HepG2 (cell line): Measurements from ENCODE around the gene ZNFX1. TPM values are rescaled to one million over a fixed set of nuclear protein-coding genes. Genes with fewer than 3 reads are reported as not detected.

Experiments used
- DR1 ChIP-seq: sonication (generic); formaldehyde crosslinking; IDR thresholded peaks from 2 replicates; pipeline ENCODE4 v1.8.0; 2021; ENCODE audit warnings: mild to moderate bottlenecking, missing genetic modification reagents, inconsistent platforms
- KDM6A ChIP-seq: IDR thresholded peaks from 2 replicates; pipeline ENCODE4 v1.6.1; 2016; ENCODE audit warnings: low read depth
- KLF6 ChIP-seq: IDR thresholded peaks from 2 replicates; pipeline ENCODE4 v1.8.0; 2016; ENCODE audit warnings: missing biosample characterization, missing genetic modification reagents
- NFE2L2 ChIP-seq: fragments of 150-350 bp; IDR thresholded peaks from 2 replicates; pipeline ENCODE4 v1.6.1; 2014; ENCODE audit warnings: low read length
- PCBP2 ChIP-seq: fragments of 200-400 bp; formaldehyde crosslinking; optimal IDR thresholded peaks from 2 replicates; pipeline ENCODE3; 2018; ENCODE audit warnings: low read length, low read depth; ENCODE audit not compliant: poor library complexity, severe bottlenecking
- RXRB ChIP-seq: IDR thresholded peaks from 2 replicates; pipeline ENCODE4 v1.6.1; 2016; ENCODE audit warnings: borderline replicate concordance, missing genetic modification reagents, missing compliant biosample characterization
- SIN3B ChIP-seq: fragments of 150-350 bp; IDR thresholded peaks from 2 replicates; pipeline ENCODE4 v1.6.1; 2014; ENCODE audit warnings: low read length
- TCF7 ChIP-seq: sonication (generic); IDR thresholded peaks from 2 replicates; pipeline ENCODE4 v1.6.1; 2016; ENCODE audit warnings: antibody characterized with exemption, low read depth
- TOE1 ChIP-seq: sonication (generic); formaldehyde crosslinking; IDR thresholded peaks from 2 replicates; pipeline ENCODE4 v1.4.0; 2020; ENCODE audit warnings: mild to moderate bottlenecking, missing genetic modification reagents
- ZNF230 ChIP-seq: sonication (generic); formaldehyde crosslinking; IDR thresholded peaks from 2 replicates; pipeline ENCODE4 v1.4.0; 2020; ENCODE audit warnings: mild to moderate bottlenecking, missing genetic modification reagents
- ZNF432 ChIP-seq: sonication (generic); formaldehyde crosslinking; IDR thresholded peaks from 2 replicates; pipeline ENCODE4 v1.5.0; 2020; ENCODE audit warnings: missing genetic modification reagents, mild to moderate bottlenecking, borderline replicate concordance
- ZNF44 ChIP-seq: sonication (generic); formaldehyde crosslinking; IDR thresholded peaks from 2 replicates; pipeline ENCODE4 v1.5.1; 2020; ENCODE audit warnings: mild to moderate bottlenecking, missing genetic modification reagents
- ZNF761 ChIP-seq: sonication (generic); formaldehyde crosslinking; conservative IDR thresholded peaks from 2 replicates; pipeline ENCODE4 v1.4.0; 2020; ENCODE audit warnings: mild to moderate bottlenecking, missing genetic modification reagents
- ZSCAN21 ChIP-seq: sonication (generic); formaldehyde crosslinking; IDR thresholded peaks from 2 replicates; pipeline ENCODE4 v1.8.0; 2022; ENCODE audit warnings: mild to moderate bottlenecking, missing genetic modification reagents, moderate library complexity, borderline replicate concordance
- polyA plus RNA-seq, 8 experiments: library from polyadenylated mRNA; depleted of rRNA in 3 of 8; stranded (reverse) in 7 of 8; unstranded in 1 of 8; fragments of >200 nt; fragmentation: Illumina TruSeq in 4 of 8; extraction: Trizol in 4 of 8; gene quantifications; 2 replicates each; pipeline versions ENCODE4 v1.2.1 to v1.2.3, GENCODE V29; 2011 to 2016; ENCODE audit warnings: low read depth in 4 of 8, missing spikeins in 1 of 8, mixed read lengths in 1 of 8; ENCODE audit not compliant: insufficient read depth in 1 of 8
- total RNA-seq, 5 experiments: library from RNA; depleted of rRNA; stranded (reverse); fragments of >200 nt; fragmentation: Illumina TruSeq; extraction: Trizol; gene quantifications; 2 replicates each; pipeline ENCODE4 v1.2.3, GENCODE V29; 2016; ENCODE audit warnings: low read depth in 1 of 5
- TF ChIP-seq, protein P1 (sequence below), 2 experiments: sonication (generic) in 1 of 2; formaldehyde crosslinking in 1 of 2; IDR thresholded peaks; 2 replicates each; pipeline versions ENCODE4 v1.6.1 to v1.9.0; 2014 to 2022; ENCODE audit warnings: antibody characterized with exemption in 1 of 2, borderline replicate concordance in 1 of 2, inconsistent platforms in 1 of 2, low read depth in 1 of 2, missing genetic modification reagents in 1 of 2
- TF ChIP-seq, protein P2 (sequence below): sonication (generic); formaldehyde crosslinking; IDR thresholded peaks from 2 replicates; pipeline ENCODE4 v1.4.0; 2020; ENCODE audit warnings: missing genetic modification reagents
- TF ChIP-seq, protein P3 (sequence below): sonication (generic); formaldehyde crosslinking; conservative IDR thresholded peaks from 2 replicates; pipeline ENCODE4 v1.4.0; 2020; ENCODE audit warnings: missing genetic modification reagents
- TF ChIP-seq, protein P4 (sequence below): sonication (generic); formaldehyde crosslinking; IDR thresholded peaks from 2 replicates; pipeline ENCODE4; 2020; ENCODE audit warnings: missing genetic modification reagents, mild to moderate bottlenecking, borderline replicate concordance

ZNFX1 gene
- total and polyA plus RNA-seq, 2 of the 13 experiments (the other 11 are each of a cell fraction or from before 2014, with no cell fraction given) = 2.9 to 11.1 TPM

DNA sequence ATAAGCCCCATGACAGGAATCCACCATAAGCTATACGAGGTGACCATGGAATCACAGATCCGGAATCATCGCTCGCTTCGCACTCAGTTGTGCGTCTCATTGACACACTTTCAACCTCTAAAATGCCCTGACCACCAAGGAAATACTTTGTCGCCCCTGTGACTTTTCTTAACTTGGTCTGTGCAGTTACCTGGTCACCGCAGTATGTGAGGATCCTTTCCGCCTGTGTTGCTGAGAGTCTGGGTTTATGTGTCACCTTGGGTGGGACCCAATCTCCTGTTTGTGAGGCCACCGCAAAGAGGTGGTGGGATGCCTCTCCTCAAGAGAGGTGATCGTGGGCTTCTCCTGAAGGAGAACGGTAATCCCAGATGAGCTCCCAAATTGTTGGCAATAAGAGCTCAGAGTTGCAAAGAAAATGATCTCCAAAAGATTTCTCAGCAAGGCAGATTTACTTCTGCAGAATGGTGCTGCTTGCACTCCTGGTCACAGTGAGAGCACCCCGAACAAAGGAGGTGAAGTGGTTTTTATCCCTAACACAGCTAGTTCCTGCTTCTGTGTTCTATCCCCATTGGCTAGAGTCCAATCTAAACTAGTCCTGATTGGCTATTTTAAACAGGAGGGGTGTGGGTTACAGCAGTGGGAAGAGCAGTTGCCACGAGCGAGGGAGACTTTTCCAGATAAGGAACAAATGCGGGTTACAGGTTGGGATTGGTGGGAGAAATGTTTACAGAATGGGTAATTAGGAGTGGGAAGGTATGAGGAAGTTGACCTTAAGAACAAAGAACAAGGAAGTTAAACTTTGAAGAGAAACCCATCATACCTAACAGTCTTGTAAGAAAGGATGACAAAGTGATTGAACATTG lies 9.1 kb upstream of the ZNFX1 start (continued):
- TF ChIP-seq, protein P1, sequence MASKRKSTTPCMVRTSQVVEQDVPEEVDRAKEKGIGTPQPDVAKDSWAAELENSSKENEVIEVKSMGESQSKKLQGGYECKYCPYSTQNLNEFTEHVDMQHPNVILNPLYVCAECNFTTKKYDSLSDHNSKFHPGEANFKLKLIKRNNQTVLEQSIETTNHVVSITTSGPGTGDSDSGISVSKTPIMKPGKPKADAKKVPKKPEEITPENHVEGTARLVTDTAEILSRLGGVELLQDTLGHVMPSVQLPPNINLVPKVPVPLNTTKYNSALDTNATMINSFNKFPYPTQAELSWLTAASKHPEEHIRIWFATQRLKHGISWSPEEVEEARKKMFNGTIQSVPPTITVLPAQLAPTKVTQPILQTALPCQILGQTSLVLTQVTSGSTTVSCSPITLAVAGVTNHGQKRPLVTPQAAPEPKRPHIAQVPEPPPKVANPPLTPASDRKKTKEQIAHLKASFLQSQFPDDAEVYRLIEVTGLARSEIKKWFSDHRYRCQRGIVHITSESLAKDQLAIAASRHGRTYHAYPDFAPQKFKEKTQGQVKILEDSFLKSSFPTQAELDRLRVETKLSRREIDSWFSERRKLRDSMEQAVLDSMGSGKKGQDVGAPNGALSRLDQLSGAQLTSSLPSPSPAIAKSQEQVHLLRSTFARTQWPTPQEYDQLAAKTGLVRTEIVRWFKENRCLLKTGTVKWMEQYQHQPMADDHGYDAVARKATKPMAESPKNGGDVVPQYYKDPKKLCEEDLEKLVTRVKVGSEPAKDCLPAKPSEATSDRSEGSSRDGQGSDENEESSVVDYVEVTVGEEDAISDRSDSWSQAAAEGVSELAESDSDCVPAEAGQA (IDR thresholded peaks at IDR 0.05; ENCODE audit: low read depth) = no peak
- TF ChIP-seq, protein P1 (CRISPR knock-in tag; IDR thresholded peaks at IDR 0.05; ENCODE audit: borderline replicate concordance) = no peak
- no peak for TF ChIP-seq ZSCAN21
- no peak; the same call in 1 of the 2 replicates for TF ChIP-seq SIN3B
- TF ChIP-seq, protein P2, sequence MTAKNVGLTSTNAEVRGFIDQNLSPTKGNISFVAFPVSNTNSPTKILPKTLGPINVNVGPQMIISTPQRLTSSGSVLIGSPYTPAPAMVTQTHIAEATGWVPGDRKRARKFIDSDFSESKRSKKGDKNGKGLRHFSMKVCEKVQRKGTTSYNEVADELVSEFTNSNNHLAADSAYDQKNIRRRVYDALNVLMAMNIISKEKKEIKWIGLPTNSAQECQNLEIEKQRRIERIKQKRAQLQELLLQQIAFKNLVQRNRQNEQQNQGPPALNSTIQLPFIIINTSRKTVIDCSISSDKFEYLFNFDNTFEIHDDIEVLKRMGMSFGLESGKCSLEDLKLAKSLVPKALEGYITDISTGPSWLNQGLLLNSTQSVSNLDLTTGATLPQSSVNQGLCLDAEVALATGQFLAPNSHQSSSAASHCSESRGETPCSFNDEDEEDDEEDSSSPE (CRISPR knock-in tag) = no peak
- TF ChIP-seq ZNF761 (CRISPR knock-in tag) = 0 out of 2 replicates have a peak, but pooled peaks have one; percentile 31
- 0 out of 2 replicates have a peak, but pooled peaks have one; percentile 20 for TF ChIP-seq ZNF432 (CRISPR knock-in tag)
- TF ChIP-seq PCBP2 = no peak
- TF ChIP-seq RXRB (CRISPR knock-in tag) = 0 out of 2 replicates have a peak, but pooled peaks have one; percentile 8
- no peak for TF ChIP-seq ZNF44 (CRISPR knock-in tag)
- TF ChIP-seq ZNF230 = no peak
- no peak for TF ChIP-seq KLF6 (CRISPR knock-in tag)
- TF ChIP-seq DR1 (CRISPR knock-in tag) = no peak
- TF ChIP-seq TCF7 = no peak
- TF ChIP-seq TOE1 (CRISPR knock-in tag) = no peak
- no peak for TF ChIP-seq NFE2L2
- TF ChIP-seq KDM6A (CRISPR knock-in tag) = no peak
- TF ChIP-seq, protein P3, sequence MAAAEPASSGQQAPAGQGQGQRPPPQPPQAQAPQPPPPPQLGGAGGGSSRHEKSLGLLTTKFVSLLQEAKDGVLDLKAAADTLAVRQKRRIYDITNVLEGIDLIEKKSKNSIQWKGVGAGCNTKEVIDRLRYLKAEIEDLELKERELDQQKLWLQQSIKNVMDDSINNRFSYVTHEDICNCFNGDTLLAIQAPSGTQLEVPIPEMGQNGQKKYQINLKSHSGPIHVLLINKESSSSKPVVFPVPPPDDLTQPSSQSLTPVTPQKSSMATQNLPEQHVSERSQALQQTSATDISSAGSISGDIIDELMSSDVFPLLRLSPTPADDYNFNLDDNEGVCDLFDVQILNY (CRISPR knock-in tag) = no peak
- TF ChIP-seq, protein P4, sequence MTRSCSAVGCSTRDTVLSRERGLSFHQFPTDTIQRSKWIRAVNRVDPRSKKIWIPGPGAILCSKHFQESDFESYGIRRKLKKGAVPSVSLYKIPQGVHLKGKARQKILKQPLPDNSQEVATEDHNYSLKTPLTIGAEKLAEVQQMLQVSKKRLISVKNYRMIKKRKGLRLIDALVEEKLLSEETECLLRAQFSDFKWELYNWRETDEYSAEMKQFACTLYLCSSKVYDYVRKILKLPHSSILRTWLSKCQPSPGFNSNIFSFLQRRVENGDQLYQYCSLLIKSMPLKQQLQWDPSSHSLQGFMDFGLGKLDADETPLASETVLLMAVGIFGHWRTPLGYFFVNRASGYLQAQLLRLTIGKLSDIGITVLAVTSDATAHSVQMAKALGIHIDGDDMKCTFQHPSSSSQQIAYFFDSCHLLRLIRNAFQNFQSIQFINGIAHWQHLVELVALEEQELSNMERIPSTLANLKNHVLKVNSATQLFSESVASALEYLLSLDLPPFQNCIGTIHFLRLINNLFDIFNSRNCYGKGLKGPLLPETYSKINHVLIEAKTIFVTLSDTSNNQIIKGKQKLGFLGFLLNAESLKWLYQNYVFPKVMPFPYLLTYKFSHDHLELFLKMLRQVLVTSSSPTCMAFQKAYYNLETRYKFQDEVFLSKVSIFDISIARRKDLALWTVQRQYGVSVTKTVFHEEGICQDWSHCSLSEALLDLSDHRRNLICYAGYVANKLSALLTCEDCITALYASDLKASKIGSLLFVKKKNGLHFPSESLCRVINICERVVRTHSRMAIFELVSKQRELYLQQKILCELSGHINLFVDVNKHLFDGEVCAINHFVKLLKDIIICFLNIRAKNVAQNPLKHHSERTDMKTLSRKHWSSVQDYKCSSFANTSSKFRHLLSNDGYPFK (CRISPR knock-in tag) = no peak
